ENCODE data around the gene NPR1.
A peak's percentile ranks its signal among the peaks of the same experiment; 100 is the strongest.
"Not testable (repeated sequence)": the region's sequence is repeated elsewhere in the genome, so short reads cannot be mapped to it uniquely, and the experiment has no call there.

Gene NPR1

GRCh38 chr1:153682730-153683129, 4.2 kb downstream of the NPR1 start:
- no peak for DNase-seq

DNA sequence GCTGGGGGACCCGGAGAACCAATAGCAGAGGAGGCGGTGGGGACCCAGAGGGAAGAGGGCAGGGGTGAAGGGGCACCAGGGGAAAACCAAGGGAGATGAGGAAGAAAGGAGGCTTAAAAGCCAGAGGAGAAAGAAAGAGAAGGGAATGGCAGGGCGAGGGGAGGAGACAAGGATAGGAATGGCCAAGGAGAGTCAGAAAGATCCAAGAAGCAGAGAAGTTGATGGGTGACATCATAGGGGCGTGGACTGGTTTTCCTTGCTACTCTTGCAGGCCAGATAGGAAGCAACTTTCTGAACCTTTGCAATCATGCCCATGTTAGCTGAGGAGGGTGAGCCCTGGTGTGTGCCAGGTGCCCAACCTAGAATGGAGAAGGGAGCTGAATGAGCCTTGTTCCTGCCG, 5.4 kb downstream of the NPR1 start:
- no peak for DNase-seq

DNA sequence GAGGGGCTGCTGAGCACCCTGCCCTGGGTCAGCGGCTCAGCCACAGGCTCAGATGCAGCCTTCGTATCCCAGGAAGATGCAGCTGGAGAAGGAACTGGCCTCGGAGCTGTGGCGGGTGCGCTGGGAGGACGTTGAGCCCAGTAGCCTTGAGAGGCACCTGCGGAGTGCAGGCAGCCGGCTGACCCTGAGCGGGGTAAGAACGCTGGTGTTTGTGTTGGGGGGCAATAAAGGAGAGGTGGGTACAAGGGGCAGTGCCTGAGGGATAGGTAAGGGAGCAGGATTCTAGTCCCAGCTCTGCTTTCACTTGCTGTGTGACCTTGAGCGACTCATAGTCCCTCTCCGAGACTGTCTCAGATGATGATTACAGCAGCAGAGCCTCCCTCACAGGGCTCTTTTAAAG, 6.4 kb downstream of the NPR1 start:
- no peak for DNase-seq

- no peak for DNase-seq
These were observed 7.3 kb downstream of the NPR1 start for GRCh38 chr1:153685544-153686340.

DNA sequence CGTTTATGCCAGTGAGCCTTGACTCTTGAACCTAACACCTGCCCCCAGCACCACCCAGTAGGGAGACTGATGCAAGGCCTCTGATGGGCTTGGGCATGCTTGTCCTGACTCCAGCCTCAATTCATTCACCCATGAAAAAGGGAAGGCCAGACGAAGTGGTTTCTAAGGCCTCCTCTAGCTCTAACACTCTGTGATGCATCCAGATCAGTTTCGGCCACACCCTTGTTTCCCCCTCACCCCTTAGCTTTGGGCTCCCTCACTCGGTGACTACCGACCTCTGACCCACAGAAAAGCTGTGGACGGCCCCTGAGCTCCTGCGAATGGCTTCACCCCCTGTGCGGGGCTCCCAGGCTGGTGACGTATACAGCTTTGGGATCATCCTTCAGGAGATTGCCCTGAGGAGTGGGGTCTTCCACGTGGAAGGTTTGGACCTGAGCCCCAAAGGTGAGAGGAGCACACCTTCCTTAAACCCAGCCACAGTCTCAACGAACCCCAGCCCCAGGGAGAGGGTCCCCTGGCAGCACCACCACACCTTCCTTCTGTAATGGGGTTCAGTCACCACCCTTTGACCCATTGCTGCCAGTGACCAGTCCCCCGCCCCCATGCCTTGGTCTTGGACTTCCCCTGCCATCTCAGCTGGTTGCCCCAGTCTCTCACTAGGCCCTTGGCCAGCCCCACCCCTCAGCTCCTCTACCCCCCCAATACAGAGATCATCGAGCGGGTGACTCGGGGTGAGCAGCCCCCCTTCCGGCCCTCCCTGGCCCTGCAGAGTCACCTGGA, 9.0 kb downstream of the NPR1 start:
- DNase-seq: no peak

DNA sequence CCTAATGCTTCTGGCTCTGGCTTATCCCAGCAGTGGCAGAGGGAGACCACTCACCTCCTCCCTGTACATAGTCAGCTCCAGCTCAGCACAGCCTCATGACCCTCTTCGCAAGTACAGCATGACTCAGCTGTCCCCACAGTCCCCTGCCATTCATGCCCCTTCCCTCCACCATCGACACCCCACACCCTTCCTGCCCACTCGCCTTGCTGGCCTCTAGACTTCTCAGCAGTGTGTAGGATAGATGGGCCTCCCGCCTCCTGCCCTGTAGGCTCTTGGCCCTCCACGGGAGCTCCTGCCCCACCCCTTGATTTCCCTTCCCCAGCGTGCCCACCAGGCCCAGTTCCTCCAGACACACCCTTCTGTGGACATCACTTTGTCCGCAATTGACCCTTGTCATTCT, 9.8 kb downstream of the NPR1 start:
- DNase-seq: no peak

- no peak for DNase-seq
These were observed 10.3 kb downstream of the NPR1 start for GRCh38 chr1:153688736-153689328.

- DNase-seq: no peak
These were observed 15.0 kb downstream of the NPR1 start for GRCh38 chr1:153693466-153693865.

DNA sequence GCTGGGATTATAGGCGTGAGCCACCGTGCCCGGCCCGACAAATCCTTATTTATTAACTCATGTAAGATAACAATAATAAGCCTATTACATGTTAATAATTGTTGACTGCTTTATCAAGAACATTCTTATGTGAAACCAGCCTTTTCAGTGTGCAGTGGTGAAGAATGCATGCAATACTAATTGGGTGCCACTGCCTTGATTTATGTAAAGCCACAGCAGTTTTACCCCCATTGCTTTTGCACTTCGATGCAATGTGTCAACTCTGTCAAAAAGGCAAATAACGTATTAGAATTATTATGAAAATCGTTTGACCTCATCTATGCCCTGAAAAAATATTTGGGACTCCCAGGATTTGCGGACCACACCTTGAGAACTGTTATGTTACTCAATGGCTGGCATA, 18.3 kb downstream of the NPR1 start:
- no peak for DNase-seq

GRCh38 chr1:153697191-153698019, 18.9 kb downstream of the NPR1 start:
- DNase-seq: no peak

- DNase-seq: peak; percentile 30
These were observed 19.8 kb downstream of the NPR1 start for GRCh38 chr1:153698020-153698922.

DNA sequence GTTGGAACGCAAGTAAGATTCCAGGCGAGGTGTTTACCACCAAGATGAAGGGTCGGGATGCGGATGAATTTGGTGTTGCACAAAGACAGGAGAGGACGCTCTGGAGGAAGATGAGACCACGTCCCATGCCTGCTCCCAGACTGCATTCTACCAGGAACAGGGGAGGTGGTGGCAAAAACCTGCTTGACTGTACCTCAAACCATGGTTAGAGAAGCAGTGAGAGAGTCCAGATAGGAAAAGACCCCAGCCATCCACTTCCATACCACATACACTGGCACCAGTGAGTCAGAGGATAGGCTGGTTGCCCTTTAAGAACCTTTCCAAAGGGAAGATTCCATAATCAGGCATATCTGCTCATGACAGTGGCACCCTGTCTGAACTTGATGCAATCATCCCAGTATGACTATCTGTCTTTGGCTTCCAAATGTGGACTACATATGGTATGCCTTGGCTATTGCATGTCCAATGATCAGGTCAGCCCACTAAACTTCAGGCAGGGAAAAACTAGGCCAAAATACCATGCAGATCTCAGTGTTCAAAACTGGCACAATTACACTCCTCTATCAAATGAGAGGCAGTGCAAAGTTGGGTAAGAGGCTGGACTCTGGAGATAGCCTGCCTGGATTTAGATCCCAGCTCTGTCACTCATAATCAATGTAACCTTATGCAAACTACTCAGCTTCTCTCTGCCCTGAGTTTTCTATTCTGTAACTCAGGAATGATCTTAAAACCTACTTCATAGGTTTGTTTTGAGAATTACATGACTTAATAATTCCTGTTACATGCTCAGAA, 20.6 kb downstream of the NPR1 start:
- no peak for DNase-seq

GRCh38 chr1:153699768-153700167, 21.3 kb downstream of the NPR1 start:
- no peak for DNase-seq

GRCh38 chr1:153705484-153705883, 27.0 kb downstream of the NPR1 start:
- DNase-seq: no peak

DNA sequence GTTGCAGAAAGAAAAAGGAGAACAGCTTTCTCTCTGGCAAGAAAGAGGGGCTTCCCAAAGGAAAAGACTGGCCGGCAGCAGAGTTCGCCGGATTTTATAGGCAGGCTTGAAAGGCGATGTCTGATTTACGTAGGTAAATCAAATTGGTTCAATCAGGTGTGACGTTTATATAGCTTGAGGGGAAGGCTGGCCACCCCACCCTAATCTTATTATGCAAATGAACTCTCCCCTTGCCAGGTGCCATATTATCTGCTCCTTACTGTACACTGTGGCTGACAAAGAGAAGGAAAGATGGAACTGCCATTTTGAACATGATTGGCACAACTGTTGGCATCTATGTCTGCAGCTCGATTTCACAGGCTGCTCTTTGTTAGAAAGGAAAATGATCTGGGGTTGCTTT, 32.5 kb downstream of the NPR1 start:
- DNase-seq: peak; percentile 83

GRCh38 chr1:153716211-153716610, 37.7 kb downstream of the NPR1 start:
- DNase-seq: not testable (repeated sequence)

- DNase-seq: no peak
These were observed 38.8 kb downstream of the NPR1 start for GRCh38 chr1:153717330-153717729.

DNA sequence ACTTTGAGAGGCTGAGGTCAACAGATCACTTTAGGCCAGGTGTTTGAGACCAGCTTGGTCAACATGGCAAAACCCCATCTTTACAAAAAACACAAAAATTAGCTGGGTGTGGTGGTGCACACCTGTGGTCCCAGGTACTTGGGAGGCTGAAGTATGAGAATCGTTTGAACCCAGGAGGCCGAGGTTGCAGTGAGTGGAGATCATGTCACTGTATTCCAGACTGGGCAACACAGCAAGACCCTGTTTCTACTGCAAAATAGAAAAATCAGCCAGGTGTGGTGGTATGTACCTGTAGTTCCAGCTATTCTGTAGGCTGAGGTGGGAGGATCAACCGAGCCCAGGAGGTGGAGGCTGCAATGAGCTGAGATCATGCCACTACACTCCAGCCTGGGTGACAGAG, 45.2 kb downstream of the NPR1 start:
- DNase-seq: no peak

DNA sequence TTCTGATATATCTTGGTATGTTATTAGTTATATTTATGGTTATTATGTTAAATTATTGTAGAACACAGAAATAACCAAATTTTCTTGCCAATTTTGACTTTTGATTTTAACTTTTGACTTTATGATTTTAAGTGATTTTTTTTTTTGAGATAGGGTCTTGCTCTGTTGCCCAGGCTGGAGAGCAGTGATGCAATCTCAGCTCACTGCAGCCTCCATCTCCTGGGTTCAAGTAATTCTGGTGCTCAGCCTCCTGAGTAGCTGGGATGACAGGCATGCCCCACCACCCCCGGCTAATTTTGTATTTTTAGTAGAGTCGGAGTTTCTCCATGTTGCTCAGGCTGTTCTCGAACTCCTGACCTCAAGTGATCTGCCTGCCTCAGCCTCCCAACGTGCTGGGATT, 46.1 kb downstream of the NPR1 start:
- not testable (repeated sequence) for DNase-seq

DNA sequence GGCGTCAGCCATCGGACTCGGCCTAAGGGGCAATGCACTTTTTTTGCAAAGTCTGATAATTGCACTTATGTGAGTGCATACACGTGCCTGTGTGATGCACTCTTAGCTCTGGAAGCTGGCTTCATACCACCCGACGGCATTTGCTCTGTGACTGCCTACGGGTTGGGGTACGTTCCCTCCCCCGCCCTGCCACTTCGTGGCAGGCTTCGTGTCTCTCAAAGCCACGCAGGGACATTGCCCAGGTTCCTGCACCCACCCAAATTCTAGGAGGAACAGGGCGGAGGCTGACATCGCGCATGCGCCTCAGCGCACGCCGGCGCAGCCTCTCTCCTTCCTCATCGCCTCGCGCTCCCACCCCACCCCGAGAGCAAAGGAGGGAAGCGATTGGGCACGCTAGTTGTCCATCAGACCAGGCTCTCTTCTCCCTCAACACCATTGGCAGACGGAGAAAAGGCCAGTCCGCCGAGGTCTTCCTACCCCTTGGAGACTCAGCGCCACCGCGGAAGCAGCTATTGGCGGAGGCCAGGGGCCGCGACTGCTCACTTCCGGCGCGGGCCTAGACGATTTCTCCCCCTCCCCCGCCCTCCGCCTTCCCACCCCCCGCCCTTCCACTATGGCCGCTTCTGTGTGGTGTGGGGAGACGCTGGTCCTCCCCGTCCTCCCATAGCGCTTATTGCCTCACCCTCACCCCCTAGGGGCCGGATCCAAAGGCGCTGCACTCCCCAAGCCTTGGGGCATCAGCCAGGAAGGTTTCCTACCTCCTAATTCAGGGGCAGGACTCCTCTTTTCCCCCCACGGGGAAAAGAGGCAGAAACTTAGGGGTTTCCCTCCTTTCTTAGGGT, 49.2 kb downstream of the NPR1 start, which contains the start of gene INTS3:
TSS of gene INTS3 (plus strand) at position 588 of the 842 bp plus-strand sequence. CDS start 585 bp downstream, outside the sequence.
- peak; percentile 100 for DNase-seq
